Thyroid gland (tissue), 4 donors: ENCODE results near the gene PTPRG. TPM values are rescaled to one million over a fixed set of nuclear protein-coding genes. Genes with fewer than 3 reads are reported as not detected.

ENCODE experiments used
- DNase-seq, 2 donors: peaks; one replicate each; pipeline ENCODE4 v3.0.0-alpha.2; 2019
- H3K27ac ChIP-seq, 3 donors: fragments of 200-600 bp; sonication (generic); 1 replicate in 2 of 3; 2 replicates in 1 of 3; pipeline ENCODE4 v1.5.1; 2016 to 2019; ENCODE audit warnings: mild to moderate bottlenecking in 1 of 3, moderate library complexity in 1 of 3
- H3K27me3 ChIP-seq: fragments of 200-600 bp; sonication (generic); one replicate; pipeline ENCODE4 v1.5.1; 2019
- H3K36me3 ChIP-seq, 2 donors: fragments of 200-600 bp; sonication (generic); one replicate each; pipeline ENCODE4 v1.5.1; 2016 to 2019
- H3K4me1 ChIP-seq, 2 donors: fragments of 200-600 bp; sonication (generic); one replicate each; pipeline ENCODE4 v1.5.1; 2017 to 2019
- H3K4me3 ChIP-seq, 3 donors: fragments of 200-600 bp; sonication (generic); replicated peaks in 1 of 3; 1 replicate in 2 of 3; 2 replicates in 1 of 3; pipeline ENCODE4 v1.5.1; 2016; ENCODE audit warnings: mild to moderate bottlenecking in 1 of 3
- H3K9me3 ChIP-seq: fragments of 200-600 bp; sonication (generic); one replicate; pipeline ENCODE4 v1.5.1; 2017
- POLR2A ChIP-seq, 2 donors: fragments of 450-650 bp; IDR thresholded peaks; one replicate each; pipeline ENCODE4 v1.6.1; 2017; ENCODE audit warnings: antibody characterized with exemption in 2 of 2, mild to moderate bottlenecking in 2 of 2, moderate library complexity in 1 of 2
- WGBS, 2 donors: methylation state at CpG; one replicate each; pipeline ENCODE4 v1.1.5; 2017; 5-methylcytosine and 5-hydroxymethylcytosine counted together
- intact Hi-C: fragments of 100-400 bp; cut with DNase I; formaldehyde crosslinking; loops from one replicate; pipeline ENCODE4 v1.15.1; 2023
- total RNA-seq, 4 donors: library from RNA; depleted of rRNA; stranded (reverse); fragments of >200 nt; gene quantifications; one replicate each; pipeline ENCODE4 v1.2.3, GENCODE V29; 2016
- TF ChIP-seq, protein P1 (sequence below), 6 experiments: fragments of 200-600 bp in 3 of 6; fragments of 450-650 bp in 3 of 6; sonication (generic) in 3 of 6; IDR thresholded peaks; one replicate each; pipeline ENCODE4 v1.5.1; 2016 to 2019; ENCODE audit warnings: antibody characterized with exemption in 6 of 6, mild to moderate bottlenecking in 2 of 6, inconsistent platforms in 1 of 6, moderate library complexity in 1 of 6

PTPRG gene
- total RNA-seq, 4 donors from 2014 or later, result 81.6 to 207 (median 132) TPM

DNA sequence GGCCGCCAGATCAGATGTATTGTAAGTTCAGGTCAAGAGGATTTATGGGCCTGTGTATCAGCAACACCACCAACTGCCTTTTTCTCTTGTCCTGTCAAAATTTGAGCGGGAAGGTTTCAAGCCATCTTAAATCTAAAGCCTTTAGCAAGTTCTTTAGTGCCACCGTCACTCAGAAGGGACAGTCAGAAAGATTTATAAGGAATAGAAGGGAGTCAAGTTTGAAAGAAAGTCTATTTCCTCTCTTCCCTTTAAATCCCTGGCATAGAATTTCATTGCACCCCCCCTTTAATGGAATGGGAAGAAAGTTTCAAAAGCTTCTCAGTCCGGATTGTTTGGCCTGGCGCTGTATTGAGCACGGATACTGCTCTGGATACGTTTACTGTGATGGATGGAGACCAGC lies 452.6 kb downstream of the PTPRG start:
- H3K4me1 ChIP-seq, result no peaks in the 10 kb centered on the region

DNA sequence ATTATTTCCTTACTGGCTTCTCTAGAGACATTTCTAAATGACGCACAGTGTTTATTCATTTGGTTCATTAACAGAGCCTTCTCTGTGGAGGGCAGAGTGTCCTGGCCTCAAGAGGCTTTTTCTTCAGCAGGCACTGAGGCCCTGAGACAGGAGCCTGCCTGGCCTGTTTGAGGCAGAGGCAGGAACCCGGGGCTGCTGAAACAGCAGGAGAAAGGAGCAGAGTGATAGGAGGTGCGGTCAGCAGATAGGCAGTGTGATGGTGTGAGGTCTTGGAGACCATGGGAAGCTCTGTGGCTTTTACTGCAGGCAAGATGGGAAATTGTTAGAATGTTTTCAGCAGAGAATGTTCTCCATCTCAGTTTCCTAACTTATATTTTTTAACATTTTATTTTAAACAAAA lies 453.7 kb downstream of the PTPRG start:
- Histone ChIP-seq H3K4me3 (no peak overlapping the region), H3K27me3 (no peaks in the 10 kb centered on the region), H3K4me1 (no peaks in the 10 kb centered on the region), H3K36me3 (no peaks in the 10 kb centered on the region), H3K9me3 (no peaks in the 10 kb centered on the region), H3K27ac (no peak overlapping the region)
- DNase-seq, result no peak
- TF ChIP-seq, protein P1, sequence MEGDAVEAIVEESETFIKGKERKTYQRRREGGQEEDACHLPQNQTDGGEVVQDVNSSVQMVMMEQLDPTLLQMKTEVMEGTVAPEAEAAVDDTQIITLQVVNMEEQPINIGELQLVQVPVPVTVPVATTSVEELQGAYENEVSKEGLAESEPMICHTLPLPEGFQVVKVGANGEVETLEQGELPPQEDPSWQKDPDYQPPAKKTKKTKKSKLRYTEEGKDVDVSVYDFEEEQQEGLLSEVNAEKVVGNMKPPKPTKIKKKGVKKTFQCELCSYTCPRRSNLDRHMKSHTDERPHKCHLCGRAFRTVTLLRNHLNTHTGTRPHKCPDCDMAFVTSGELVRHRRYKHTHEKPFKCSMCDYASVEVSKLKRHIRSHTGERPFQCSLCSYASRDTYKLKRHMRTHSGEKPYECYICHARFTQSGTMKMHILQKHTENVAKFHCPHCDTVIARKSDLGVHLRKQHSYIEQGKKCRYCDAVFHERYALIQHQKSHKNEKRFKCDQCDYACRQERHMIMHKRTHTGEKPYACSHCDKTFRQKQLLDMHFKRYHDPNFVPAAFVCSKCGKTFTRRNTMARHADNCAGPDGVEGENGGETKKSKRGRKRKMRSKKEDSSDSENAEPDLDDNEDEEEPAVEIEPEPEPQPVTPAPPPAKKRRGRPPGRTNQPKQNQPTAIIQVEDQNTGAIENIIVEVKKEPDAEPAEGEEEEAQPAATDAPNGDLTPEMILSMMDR (IDR thresholded peaks at IDR 0.05), result no peak
- TF ChIP-seq POLR2A (IDR thresholded peaks at IDR 0.05), result no peak
- WGBS, 2 donors, result 84 to 87% methylated on average over 3 of the region's 3 CpGs
- intact Hi-C loops, result no loop called here

More for the DNA sequence above, 452.6 kb downstream of the PTPRG start:
- no peak for DNase-seq
- intact Hi-C loops, result no loop called here
- Histone ChIP-seq H3K4me3 (no peak overlapping the region), H3K36me3 (no peaks in the 10 kb centered on the region), H3K9me3 (no peaks in the 10 kb centered on the region), H3K27me3 (no peaks in the 10 kb centered on the region), H3K27ac (no peak overlapping the region)
- TF ChIP-seq POLR2A (IDR thresholded peaks at IDR 0.05), result no peak
- TF ChIP-seq, protein P1 (IDR thresholded peaks at IDR 0.05), result no peak
- 87 to 95% methylated on average over 7 of the region's 7 CpGs for WGBS, 2 donors

DNA sequence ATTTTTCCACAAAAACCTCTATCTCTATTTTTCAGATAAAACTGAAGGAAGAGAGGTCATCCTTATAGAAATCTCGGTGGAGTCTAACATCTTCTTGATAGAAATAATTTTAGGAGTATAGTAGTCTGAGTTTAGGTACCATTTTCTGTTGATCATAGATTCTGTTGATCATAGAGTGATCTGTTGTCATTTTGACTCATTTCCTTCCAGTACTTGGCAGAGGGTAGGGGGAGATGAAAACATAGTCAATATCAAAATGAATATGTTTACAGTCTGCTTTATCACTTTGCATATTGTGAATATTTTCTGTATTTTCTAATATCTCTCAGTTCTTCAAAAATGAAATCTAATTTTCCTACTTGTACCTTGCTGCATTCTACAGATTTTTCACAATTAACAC lies 458.5 kb downstream of the PTPRG start:
- 37 to 45% methylated on average over 1 of the region's 1 CpG for WGBS, 2 donors
- no peak overlapping the region for H3K4me3 ChIP-seq
- intact Hi-C loops, result no loop called here
- no peaks in the 10 kb centered on the region for H3K36me3 ChIP-seq
- TF ChIP-seq, protein P1 (IDR thresholded peaks at IDR 0.05), result no peak
- no peak for TF ChIP-seq POLR2A (IDR thresholded peaks at IDR 0.05)
- H3K4me1 ChIP-seq, result no peaks in the 10 kb centered on the region
- no peaks in the 10 kb centered on the region for H3K27me3 ChIP-seq
- no peaks in the 10 kb centered on the region for H3K9me3 ChIP-seq
- no peak for DNase-seq
- H3K27ac ChIP-seq, result no peak overlapping the region

DNA sequence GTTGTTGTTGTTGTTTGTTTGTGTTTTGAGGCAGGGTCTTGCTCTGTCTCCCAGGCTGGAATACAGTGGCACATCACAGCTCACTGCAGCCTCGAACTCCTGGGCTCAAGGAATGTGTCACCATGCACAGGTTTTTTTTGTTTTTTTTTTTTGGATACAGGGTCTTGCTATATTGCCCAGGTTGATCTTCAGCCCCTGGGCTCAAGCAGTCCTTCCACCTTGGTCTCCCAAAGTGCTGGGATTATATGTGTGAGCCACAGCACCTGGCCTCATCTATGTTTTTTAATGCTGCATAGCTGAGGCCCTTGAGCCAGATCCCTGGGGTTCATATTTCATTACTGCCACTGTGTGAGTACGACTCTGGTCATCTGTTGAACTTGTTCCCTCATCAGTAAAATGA lies 459.3 kb downstream of the PTPRG start:
- no peak overlapping the region for H3K27ac ChIP-seq
- no peaks in the 10 kb centered on the region for H3K4me1 ChIP-seq
- intact Hi-C loops, result no loop called here
- H3K27me3 ChIP-seq, result no peaks in the 10 kb centered on the region
- H3K9me3 ChIP-seq, result no peaks in the 10 kb centered on the region
- H3K4me3 ChIP-seq, result no peak overlapping the region
- 87 to 89% methylated on average over 2 of the region's 2 CpGs for WGBS, 2 donors
- DNase-seq, result no peak
- no peaks in the 10 kb centered on the region for H3K36me3 ChIP-seq
- TF ChIP-seq, protein P1 (IDR thresholded peaks at IDR 0.05), result no peak
- TF ChIP-seq POLR2A (IDR thresholded peaks at IDR 0.05), result no peak

DNA sequence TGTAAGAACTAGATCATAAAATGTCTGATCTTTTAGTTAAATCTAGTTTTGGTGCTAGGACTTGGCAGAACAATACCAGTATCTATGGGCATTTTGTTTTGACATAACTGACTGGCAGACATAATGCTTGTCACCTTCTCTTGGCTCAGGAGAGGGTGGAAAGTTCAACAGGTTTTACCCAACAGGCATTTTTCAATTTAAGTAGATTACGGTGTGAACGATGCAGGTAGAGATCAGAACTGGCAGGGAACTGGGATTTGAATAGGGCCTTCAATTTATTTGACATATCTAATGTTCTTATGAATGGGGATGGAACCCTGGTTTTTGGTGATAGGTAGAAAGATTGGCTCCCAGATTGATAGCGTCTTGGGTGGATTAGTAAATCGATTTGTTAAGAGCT lies 460.9 kb downstream of the PTPRG start:
- WGBS, 2 donors, result 93 to 95% methylated on average over 4 of the region's 4 CpGs

More for the DNA sequence above, 460.9 kb downstream of the PTPRG start:
- Histone ChIP-seq H3K36me3 (no peaks in the 10 kb centered on the region), H3K27ac (no peak overlapping the region), H3K9me3 (no peaks in the 10 kb centered on the region), H3K4me1 (no peaks in the 10 kb centered on the region), H3K4me3 (no peak overlapping the region), H3K27me3 (no peaks in the 10 kb centered on the region)
- no peak for DNase-seq
- intact Hi-C loops, result no loop called here
- TF ChIP-seq, protein P1 (IDR thresholded peaks at IDR 0.05), result no peak
- no peak for TF ChIP-seq POLR2A (IDR thresholded peaks at IDR 0.05)
